Adrenal gland (tissue), 5 donors: ENCODE results near the gene APBA2.

Source experiments
- CTCF ChIP-seq, 6 experiments: fragments of 450-650 bp in 4 of 6; fragments of 200-600 bp in 2 of 6; sonication (generic) in 1 of 6; IDR thresholded peaks; 1 replicate in 5 of 6; 2 replicates in 1 of 6; pipeline versions ENCODE4 v1.5.1 to v1.8.0; 2016 to 2021; ENCODE audit warnings: antibody characterized with exemption in 6 of 6, mild to moderate bottlenecking in 2 of 6, moderate library complexity in 1 of 6
- POLR2A ChIP-seq, 2 donors: fragments of 450-650 bp; IDR thresholded peaks; one replicate each; pipeline ENCODE4 v1.6.1; 2017; ENCODE audit warnings: antibody characterized with exemption in 2 of 2, mild to moderate bottlenecking in 2 of 2, moderate library complexity in 1 of 2
- donor health status: DM: no; HTN: no; CAD: no.

GRCh38 chr15:28918141-28918983 lies 32.6 kb downstream of the APBA2 start:
- TF ChIP-seq POLR2A (IDR thresholded peaks at IDR 0.05), result no peak
- no peak for TF ChIP-seq CTCF (IDR thresholded peaks at IDR 0.05)
